ES-I3 (cell line): Measurements from ENCODE around the gene KRTAP2-1.
"Not testable (repeated sequence)": the region's sequence is repeated elsewhere in the genome, so short reads cannot be mapped to it uniquely, and the experiment has no call there.

Experiments used
- H3K36me3 ChIP-seq: 2 replicates; pipeline ENCODE4 v1.6.1; 2013; ENCODE audit warnings: mild to moderate bottlenecking, low read length, control low read depth, moderate library complexity; ENCODE audit not compliant: insufficient read depth
- H3K4me1 ChIP-seq: 2 replicates; pipeline ENCODE4 v1.6.1; 2013; ENCODE audit warnings: mild to moderate bottlenecking, control low read depth, low read length; ENCODE audit not compliant: insufficient read depth
- H3K9ac ChIP-seq: 2 replicates; pipeline ENCODE4 v1.6.1; 2013; ENCODE audit warnings: low read depth, mild to moderate bottlenecking, low read length, moderate library complexity
- H3K9me3 ChIP-seq: 2 replicates; pipeline ENCODE4 v1.6.1; 2013; ENCODE audit warnings: mild to moderate bottlenecking, low read length, moderate library complexity; ENCODE audit not compliant: control insufficient read depth, insufficient read depth

KRTAP2-1 gene

DNA sequence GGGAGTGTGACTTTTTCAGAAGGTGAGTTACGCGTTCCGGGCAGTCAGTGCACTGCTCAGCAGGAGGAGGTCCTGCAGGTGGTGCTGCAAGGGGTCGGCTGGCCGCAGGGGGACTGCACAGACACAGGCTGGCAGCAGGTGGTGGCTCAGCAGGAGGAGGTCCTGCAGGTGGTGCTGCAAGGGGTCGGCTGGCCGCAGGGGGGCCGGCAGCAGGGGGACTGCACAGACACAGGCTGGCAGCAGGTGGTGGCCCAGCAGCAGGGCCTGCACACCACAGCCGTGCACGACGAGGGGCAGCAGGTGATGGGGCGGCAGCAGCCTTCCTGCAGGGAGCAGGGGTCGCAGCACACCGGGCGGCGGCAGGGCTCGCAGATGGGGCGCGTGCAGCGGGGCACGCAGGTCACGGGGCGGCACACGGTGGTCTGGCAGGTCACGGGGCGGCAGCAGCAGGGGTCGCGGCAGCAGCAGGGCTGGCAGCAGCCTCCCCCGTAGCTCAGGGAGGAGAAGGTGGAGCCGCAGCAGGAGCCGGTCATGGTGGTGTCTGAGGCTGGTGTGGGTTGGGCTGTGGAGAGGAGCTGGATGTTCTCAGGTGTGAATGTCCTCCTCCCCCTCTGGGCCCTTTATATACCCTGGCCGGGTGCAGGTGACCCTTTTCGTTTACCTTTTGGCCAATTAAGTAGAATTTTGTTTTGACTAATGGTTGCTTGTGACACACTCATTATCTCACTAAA is at the start of gene KRTAP2-1:
KRTAP2-1 (minus strand) TSS at position 582 of the 731 bp plus-strand sequence; CDS start at position 533, 49 bp downstream.
- not testable (repeated sequence) for H3K36me3 ChIP-seq, H3K9me3 ChIP-seq, H3K4me1 ChIP-seq, H3K9ac ChIP-seq

DNA sequence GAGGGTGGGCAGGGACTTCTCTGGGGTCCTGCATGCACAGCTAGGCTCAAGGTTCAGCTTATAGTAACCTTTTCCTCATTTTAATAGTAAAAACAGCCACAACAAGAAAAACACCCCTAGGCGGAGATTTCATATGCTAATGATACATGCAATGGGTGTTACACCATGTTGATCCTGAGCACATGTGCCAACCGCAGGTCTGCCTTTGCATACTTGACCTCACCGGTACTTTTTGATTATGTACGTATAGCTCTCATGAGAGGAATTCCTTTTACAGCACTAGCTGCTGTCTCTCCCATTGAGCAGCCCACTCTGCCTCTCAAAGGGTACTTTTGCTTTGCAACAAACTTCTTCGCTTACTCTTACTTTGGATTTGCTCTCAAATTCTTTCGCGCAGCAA is 48.9 kb upstream of the KRTAP2-1 start:
- H3K9ac ChIP-seq, result no peak overlapping the region
- no peaks in the 10 kb centered on the region for H3K4me1 ChIP-seq
- no peaks in the 10 kb centered on the region for H3K36me3 ChIP-seq
- no peaks in the 10 kb centered on the region for H3K9me3 ChIP-seq

GRCh38 chr17:41088760-41089352 is 41.7 kb upstream of the KRTAP2-1 start:
- H3K9me3 ChIP-seq, H3K36me3 ChIP-seq: not testable (repeated sequence)

GRCh38 chr17:41084100-41084856 is 37.2 kb upstream of the KRTAP2-1 start, which contains the start of gene KRTAP4-7:
TSS of gene KRTAP4-7 (plus strand) at chr17:41084150. CDS start at chr17:41084207, 57 bp downstream.
- not testable (repeated sequence) for H3K9ac ChIP-seq, H3K4me1 ChIP-seq, H3K9me3 ChIP-seq, H3K36me3 ChIP-seq

More at GRCh38 chr17:41088760-41089352, 41.7 kb upstream of the KRTAP2-1 start:
- not testable (repeated sequence) for H3K9ac ChIP-seq, H3K4me1 ChIP-seq

DNA sequence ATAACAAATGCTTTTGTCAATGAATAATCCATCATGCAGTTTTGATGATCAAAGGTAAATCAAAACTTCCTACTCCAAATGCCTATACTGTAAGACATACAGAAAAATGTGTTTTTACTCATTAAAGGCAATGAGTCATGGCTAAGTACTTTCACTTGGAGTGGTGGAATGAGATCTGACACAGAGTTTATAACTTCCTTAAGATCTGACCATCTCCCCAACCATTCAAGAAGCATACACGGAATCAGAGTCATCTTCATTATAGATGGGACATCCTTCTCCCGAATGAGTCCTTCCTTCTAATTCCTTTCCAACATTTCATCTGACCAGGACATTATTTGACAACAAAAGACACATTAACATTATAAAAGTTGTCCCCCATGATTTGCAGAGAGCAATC is 36.3 kb upstream of the KRTAP2-1 start:
- not testable (repeated sequence) for H3K4me1 ChIP-seq, H3K36me3 ChIP-seq, H3K9ac ChIP-seq, H3K9me3 ChIP-seq

DNA sequence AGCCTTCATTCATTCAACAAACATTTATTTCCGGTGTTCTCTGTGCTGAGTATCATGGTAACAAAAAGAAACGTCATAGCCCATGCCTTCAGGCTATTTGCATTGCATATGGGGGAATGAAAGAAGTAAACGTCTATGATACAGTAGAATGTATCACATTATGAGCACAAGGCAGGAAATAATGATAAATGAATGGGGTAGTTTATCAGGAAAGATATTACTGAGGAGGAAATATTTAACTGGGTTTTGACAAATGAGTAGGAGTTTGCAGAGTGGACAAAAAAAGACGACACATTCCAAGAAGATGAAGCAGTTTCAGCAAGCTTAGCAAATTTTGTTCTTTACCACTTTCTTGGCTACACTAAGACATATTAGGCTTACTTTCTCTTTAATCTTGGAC is 35.5 kb upstream of the KRTAP2-1 start:
- no peaks in the 10 kb centered on the region for H3K4me1 ChIP-seq
- no peaks in the 10 kb centered on the region for H3K36me3 ChIP-seq
- no peak overlapping the region for H3K9ac ChIP-seq
- H3K9me3 ChIP-seq, result no peaks in the 10 kb centered on the region

- H3K9me3 ChIP-seq, result no peaks in the 10 kb centered on the region
- no peaks in the 10 kb centered on the region for H3K36me3 ChIP-seq
- H3K9ac ChIP-seq, result no peak overlapping the region
- no peaks in the 10 kb centered on the region for H3K4me1 ChIP-seq
Observed at GRCh38 chr17:41076788-41077187, 29.7 kb upstream of the KRTAP2-1 start.

GRCh38 chr17:41073676-41074075 is 26.6 kb upstream of the KRTAP2-1 start:
- no peak overlapping the region for H3K9ac ChIP-seq
- H3K36me3 ChIP-seq, result no peaks in the 10 kb centered on the region
- no peaks in the 10 kb centered on the region for H3K4me1 ChIP-seq
- no peaks in the 10 kb centered on the region for H3K9me3 ChIP-seq

DNA sequence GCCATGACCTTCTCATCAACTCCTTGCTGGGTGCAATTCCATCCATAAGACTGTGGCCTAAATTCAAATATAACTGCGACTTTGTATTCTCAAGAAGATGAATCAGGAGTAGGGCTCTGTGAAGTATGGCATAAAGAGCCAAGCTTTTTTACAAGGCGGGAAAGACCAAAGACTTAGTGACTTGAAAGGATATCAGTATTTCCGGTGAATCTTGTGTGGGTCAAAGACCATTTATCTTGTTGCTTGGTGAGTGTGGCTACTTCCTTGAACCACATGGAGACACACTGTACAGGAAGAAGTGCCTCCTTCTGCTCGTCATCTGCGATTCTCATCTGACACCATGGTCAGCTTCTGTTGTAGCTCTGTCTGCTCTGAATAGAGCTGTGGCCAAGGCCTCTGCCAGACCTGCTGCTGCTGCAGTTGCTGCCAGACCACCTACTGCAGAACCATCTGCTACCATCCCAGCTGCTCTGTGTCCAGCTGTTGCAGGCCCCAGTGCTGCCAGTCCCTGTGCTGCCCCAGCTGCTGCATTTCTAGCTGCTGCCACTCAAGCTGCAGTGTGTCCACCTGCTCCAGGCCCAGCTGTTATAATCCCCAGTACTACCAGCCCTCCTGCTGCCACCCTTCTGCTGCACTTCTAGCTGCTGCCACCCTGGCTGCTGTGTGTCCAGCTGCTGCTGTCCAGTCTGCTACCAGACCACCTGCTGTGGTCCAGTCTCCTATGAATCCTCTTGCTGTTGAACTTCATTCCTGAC is 24.7 kb upstream of the KRTAP2-1 start:
- Histone ChIP-seq H3K36me3 (no peaks in the 10 kb centered on the region), H3K9ac (no peak overlapping the region), H3K9me3 (no peaks in the 10 kb centered on the region), H3K4me1 (no peaks in the 10 kb centered on the region)

DNA sequence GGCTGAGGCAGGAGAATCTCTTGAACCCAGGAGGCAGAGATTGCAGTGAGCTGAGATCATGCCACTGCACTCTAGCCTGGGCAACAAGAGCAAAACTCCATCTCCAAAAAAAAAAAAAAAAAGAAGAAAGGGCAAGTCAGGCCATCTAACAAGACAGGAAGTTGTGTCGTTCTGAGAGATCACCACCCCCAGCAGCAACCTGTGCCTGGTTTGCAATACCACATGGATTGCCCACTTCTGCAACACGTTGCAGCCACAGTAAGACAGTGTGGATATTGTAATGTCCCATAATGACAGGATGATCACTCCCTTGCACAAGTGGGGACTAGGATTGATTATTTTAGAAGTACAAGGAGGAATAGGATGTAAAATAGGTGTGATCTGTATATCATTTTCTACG is 21.9 kb upstream of the KRTAP2-1 start:
- Histone ChIP-seq H3K9me3 (no peaks in the 10 kb centered on the region), H3K36me3 (no peaks in the 10 kb centered on the region), H3K4me1 (no peaks in the 10 kb centered on the region), H3K9ac (no peak overlapping the region)

- H3K4me1 ChIP-seq, result no peaks in the 10 kb centered on the region
- no peaks in the 10 kb centered on the region for H3K36me3 ChIP-seq
- no peaks in the 10 kb centered on the region for H3K9me3 ChIP-seq
- H3K9ac ChIP-seq, result no peak overlapping the region
Observed at GRCh38 chr17:41067281-41067680, 20.2 kb upstream of the KRTAP2-1 start.

- Histone ChIP-seq H3K4me1 (no peaks in the 10 kb centered on the region), H3K9me3 (no peaks in the 10 kb centered on the region), H3K9ac (no peak within 1 kb of the TSS), H3K36me3 (no peaks in the 10 kb centered on the region)
Observed at GRCh38 chr17:41065829-41066624, 18.9 kb upstream of the KRTAP2-1 start, which contains the start of gene KRTAP2-4. TSS of gene KRTAP2-4 (minus strand) at chr17:41065879. CDS start at chr17:41065845, 34 bp downstream.

GRCh38 chr17:41065016-41065689 is 18.0 kb upstream of the KRTAP2-1 start:
- not testable (repeated sequence) for H3K9me3 ChIP-seq, H3K4me1 ChIP-seq, H3K9ac ChIP-seq, H3K36me3 ChIP-seq
